ENCODE data around the gene PUM1.

PUM1 gene

GRCh38 chr1:30886710-30887428 is 178.6 kb downstream of the PUM1 start:
- in situ Hi-C loops (cut with HindIII; ENCODE audit: low sequenced_read_pairs), result no loop called here
- TF ChIP-seq, protein P1, sequence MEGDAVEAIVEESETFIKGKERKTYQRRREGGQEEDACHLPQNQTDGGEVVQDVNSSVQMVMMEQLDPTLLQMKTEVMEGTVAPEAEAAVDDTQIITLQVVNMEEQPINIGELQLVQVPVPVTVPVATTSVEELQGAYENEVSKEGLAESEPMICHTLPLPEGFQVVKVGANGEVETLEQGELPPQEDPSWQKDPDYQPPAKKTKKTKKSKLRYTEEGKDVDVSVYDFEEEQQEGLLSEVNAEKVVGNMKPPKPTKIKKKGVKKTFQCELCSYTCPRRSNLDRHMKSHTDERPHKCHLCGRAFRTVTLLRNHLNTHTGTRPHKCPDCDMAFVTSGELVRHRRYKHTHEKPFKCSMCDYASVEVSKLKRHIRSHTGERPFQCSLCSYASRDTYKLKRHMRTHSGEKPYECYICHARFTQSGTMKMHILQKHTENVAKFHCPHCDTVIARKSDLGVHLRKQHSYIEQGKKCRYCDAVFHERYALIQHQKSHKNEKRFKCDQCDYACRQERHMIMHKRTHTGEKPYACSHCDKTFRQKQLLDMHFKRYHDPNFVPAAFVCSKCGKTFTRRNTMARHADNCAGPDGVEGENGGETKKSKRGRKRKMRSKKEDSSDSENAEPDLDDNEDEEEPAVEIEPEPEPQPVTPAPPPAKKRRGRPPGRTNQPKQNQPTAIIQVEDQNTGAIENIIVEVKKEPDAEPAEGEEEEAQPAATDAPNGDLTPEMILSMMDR (IDR thresholded peaks at IDR 0.05; ENCODE audit: low read depth, low read length), result no peak

GRCh38 chr1:30885570-30886522 is 179.7 kb downstream of the PUM1 start:
- in situ Hi-C loops (cut with HindIII; ENCODE audit: low sequenced_read_pairs), result no loop called here
- H3K4me3 ChIP-seq (ENCODE audit: low read depth, low read length), result no peak overlapping the region
- TF ChIP-seq, protein P1 (IDR thresholded peaks at IDR 0.05; ENCODE audit: low read depth, low read length), result no peak
- no peak for DNase-seq (ENCODE audit: low read depth, low spot score)

More at GRCh38 chr1:30886710-30887428, 178.6 kb downstream of the PUM1 start:
- H3K4me3 ChIP-seq (ENCODE audit: low read depth, low read length), result no peak overlapping the region
- no peak for DNase-seq (ENCODE audit: low read depth, low spot score)

GRCh38 chr1:30884723-30885122 is 180.8 kb downstream of the PUM1 start:
- H3K4me3 ChIP-seq (ENCODE audit: low read depth, low read length), result no peak overlapping the region
- TF ChIP-seq, protein P1 (IDR thresholded peaks at IDR 0.05; ENCODE audit: low read depth, low read length), result no peak
- in situ Hi-C loops (cut with HindIII; ENCODE audit: low sequenced_read_pairs), result no loop called here
- no peak for DNase-seq (ENCODE audit: low read depth, low spot score)

DNA sequence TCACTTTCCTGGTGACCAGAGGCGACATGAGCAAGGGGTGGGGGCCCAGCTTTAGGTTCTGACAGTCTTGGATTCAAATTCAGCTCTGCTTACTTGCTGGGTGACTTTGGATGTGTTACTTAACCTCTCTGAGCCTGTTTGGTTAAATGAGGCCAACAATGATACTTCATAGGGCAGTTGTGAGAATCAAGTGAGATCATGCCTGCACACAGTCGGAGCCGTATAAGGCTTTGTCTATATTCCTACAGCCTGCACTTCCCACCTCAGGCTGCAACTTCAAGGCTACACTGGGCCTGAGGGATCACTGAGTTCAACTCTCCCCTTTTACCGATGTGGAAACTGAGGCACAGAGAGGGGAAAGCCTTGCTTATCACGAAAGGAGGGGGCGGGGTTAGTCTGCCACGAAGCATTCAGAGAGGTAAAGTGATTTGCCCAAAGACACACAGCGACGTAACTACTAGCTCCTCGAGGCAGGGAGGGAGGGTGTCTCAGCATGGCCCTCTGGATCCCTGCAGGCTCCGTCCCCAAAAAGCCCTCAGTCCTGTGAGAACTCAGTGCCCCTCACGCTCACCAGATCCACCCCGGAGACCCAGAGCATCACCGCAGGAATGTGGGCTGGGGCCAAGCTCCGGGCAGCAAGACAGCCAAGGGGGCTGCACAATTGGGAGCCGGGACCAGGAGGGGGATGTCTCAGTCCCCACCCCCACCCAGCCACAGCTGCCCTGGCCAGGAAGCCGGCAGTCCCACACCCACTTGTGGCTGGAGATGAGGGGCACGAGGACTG is 181.9 kb downstream of the PUM1 start:
- H3K4me3 ChIP-seq (ENCODE audit: low read depth, low read length), result no peak overlapping the region
- no peak for DNase-seq (ENCODE audit: low read depth, low spot score)

GRCh38 chr1:30882678-30883388 is 182.7 kb downstream of the PUM1 start:
- in situ Hi-C loops (cut with HindIII; ENCODE audit: low sequenced_read_pairs), result no loop called here
- DNase-seq (ENCODE audit: low read depth, low spot score), result no peak
- TF ChIP-seq, protein P1 (IDR thresholded peaks at IDR 0.05; ENCODE audit: low read depth, low read length), result no peak
- H3K4me3 ChIP-seq (ENCODE audit: low read depth, low read length), result no peak overlapping the region

More for the DNA sequence above, 181.9 kb downstream of the PUM1 start:
- in situ Hi-C loops (cut with HindIII; ENCODE audit: low sequenced_read_pairs), result no loop called here
- TF ChIP-seq, protein P1 (IDR thresholded peaks at IDR 0.05; ENCODE audit: low read depth, low read length), result no peak
